Vagina (tissue), 2 donors: ENCODE results near the gene FGD4. TPM values are rescaled to one million over a fixed set of nuclear protein-coding genes. Genes with fewer than 3 reads are reported as not detected.

ENCODE experiments used
- DNase-seq, 2 donors: peaks; one replicate each; pipeline ENCODE4 v3.0.0-alpha.2; 2017; ENCODE audit errors: extremely low spot score in 2 of 2
- H3K27ac ChIP-seq: fragments of 200-600 bp; sonication (generic); one replicate; pipeline ENCODE4 v1.5.1; 2019
- H3K27me3 ChIP-seq: fragments of 200-600 bp; sonication (generic); one replicate; pipeline ENCODE4 v1.5.1; 2019
- H3K36me3 ChIP-seq, 2 donors: fragments of 200-600 bp; sonication (generic); one replicate each; pipeline ENCODE4 v1.5.1; 2017 to 2019
- H3K4me1 ChIP-seq: fragments of 200-600 bp; sonication (generic); one replicate; pipeline ENCODE4 v1.5.1; 2019
- H3K4me3 ChIP-seq, 2 donors: fragments of 200-600 bp; sonication (generic); 1 replicate in 1 of 2; 2 replicates in 1 of 2; pipeline ENCODE4 v1.5.1; 2016 to 2019
- H3K9me3 ChIP-seq: fragments of 200-600 bp; sonication (generic); one replicate; pipeline ENCODE4 v1.5.1; 2019
- CTCF ChIP-seq, 3 experiments: fragments of 450-650 bp in 2 of 3; fragments of 200-600 bp in 1 of 3; sonication (generic) in 1 of 3; IDR thresholded peaks; one replicate each; pipeline ENCODE4 v1.5.1; 2017 to 2019; ENCODE audit warnings: antibody characterized with exemption in 3 of 3, mild to moderate bottlenecking in 2 of 3, moderate library complexity in 2 of 3
- POLR2A ChIP-seq, 2 donors: fragments of 450-650 bp; IDR thresholded peaks; one replicate each; pipeline ENCODE4 v1.6.1; 2017; ENCODE audit warnings: antibody characterized with exemption in 2 of 2, mild to moderate bottlenecking in 2 of 2, moderate library complexity in 2 of 2
- POLR2AphosphoS5 ChIP-seq, 2 donors: sonication (generic); formaldehyde crosslinking; IDR thresholded peaks; one replicate each; pipeline ENCODE4 v1.9.0; 2017; ENCODE audit warnings: antibody characterized with exemption in 2 of 2, mild to moderate bottlenecking in 2 of 2, low read depth in 1 of 2; ENCODE audit not compliant: insufficient read depth in 1 of 2
- intact Hi-C: fragments of 100-400 bp; cut with DNase I; formaldehyde crosslinking; loops from one replicate; pipeline ENCODE4 v1.15.1; 2023
- total RNA-seq: library from RNA; depleted of rRNA; stranded (reverse); fragments of >200 nt; gene quantifications from one replicate; pipeline ENCODE4 v1.2.3, GENCODE V29; 2016

FGD4 gene
- total RNA-seq, 1 donor from 2014 or later = 38.3 TPM

GRCh38 chr12:32470936-32471470 is 71.6 kb downstream of the FGD4 start:
- Histone ChIP-seq H3K27ac (no peak overlapping the region), H3K27me3 (no peaks in the 10 kb centered on the region), H3K4me1 (no peaks in the 10 kb centered on the region), H3K36me3 (no peaks in the 10 kb centered on the region), H3K4me3 (no peak overlapping the region), H3K9me3 (no peaks in the 10 kb centered on the region)
- no peak for DNase-seq
- intact Hi-C loops = no loop called here
- no peak for TF ChIP-seq POLR2A (IDR thresholded peaks at IDR 0.05)
- TF ChIP-seq CTCF (IDR thresholded peaks at IDR 0.05) = no peak
- no peak for TF ChIP-seq POLR2AphosphoS5 (IDR thresholded peaks at IDR 0.05; ENCODE audit: insufficient read depth in 1 of 2, low read depth in 1 of 2)

DNA sequence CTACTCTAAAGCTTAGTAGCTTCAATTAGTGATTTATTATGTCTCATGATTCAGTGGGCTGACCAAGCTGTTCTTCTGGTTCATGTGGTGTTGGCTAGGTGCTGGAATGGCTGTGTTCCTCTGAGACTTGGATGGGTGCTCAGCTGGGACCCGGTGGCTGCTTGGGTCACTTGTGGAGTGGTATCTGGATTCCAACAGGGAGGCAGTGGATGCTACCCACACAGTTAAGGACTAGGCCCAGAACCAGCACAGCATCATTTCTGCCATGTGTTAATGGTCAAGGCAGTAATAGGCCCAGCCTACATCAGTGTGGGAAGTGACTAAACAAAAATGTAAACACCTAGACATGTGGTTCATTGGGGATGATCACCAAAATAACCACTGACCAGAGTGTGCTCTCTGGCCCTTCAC is 72.2 kb downstream of the FGD4 start:
- DNase-seq = no peak
- no peak overlapping the region for H3K4me3 ChIP-seq
- no peaks in the 10 kb centered on the region for H3K36me3 ChIP-seq
- intact Hi-C loops = no loop called here
- H3K27ac ChIP-seq = no peak overlapping the region
- no peaks in the 10 kb centered on the region for H3K27me3 ChIP-seq
- TF ChIP-seq POLR2AphosphoS5 (IDR thresholded peaks at IDR 0.05; ENCODE audit: insufficient read depth in 1 of 2, low read depth in 1 of 2) = no peak
- TF ChIP-seq POLR2A (IDR thresholded peaks at IDR 0.05) = no peak
- no peak for TF ChIP-seq CTCF (IDR thresholded peaks at IDR 0.05)
- H3K4me1 ChIP-seq = no peaks in the 10 kb centered on the region
- no peaks in the 10 kb centered on the region for H3K9me3 ChIP-seq

- no peaks in the 10 kb centered on the region for H3K27me3 ChIP-seq
- no peak overlapping the region for H3K4me3 ChIP-seq
- intact Hi-C loops = no loop called here
- no peak overlapping the region for H3K27ac ChIP-seq
- TF ChIP-seq POLR2AphosphoS5 (IDR thresholded peaks at IDR 0.05; ENCODE audit: insufficient read depth in 1 of 2, low read depth in 1 of 2) (no peak), CTCF (IDR thresholded peaks at IDR 0.05) (no peak), POLR2A (IDR thresholded peaks at IDR 0.05) (no peak)
- DNase-seq = no peak
- H3K4me1 ChIP-seq = no peaks in the 10 kb centered on the region
- H3K9me3 ChIP-seq = no peaks in the 10 kb centered on the region
- no peaks in the 10 kb centered on the region for H3K36me3 ChIP-seq
These were observed 76.4 kb downstream of the FGD4 start for GRCh38 chr12:32475724-32476123.

GRCh38 chr12:32476446-32476845 is 77.1 kb downstream of the FGD4 start:
- Histone ChIP-seq H3K27me3 (no peaks in the 10 kb centered on the region), H3K36me3 (no peaks in the 10 kb centered on the region), H3K27ac (no peak overlapping the region), H3K4me1 (no peaks in the 10 kb centered on the region), H3K4me3 (no peak overlapping the region), H3K9me3 (no peaks in the 10 kb centered on the region)
- DNase-seq = no peak
- TF ChIP-seq POLR2A (IDR thresholded peaks at IDR 0.05) = no peak
- no peak for TF ChIP-seq CTCF (IDR thresholded peaks at IDR 0.05)
- no peak for TF ChIP-seq POLR2AphosphoS5 (IDR thresholded peaks at IDR 0.05; ENCODE audit: insufficient read depth in 1 of 2, low read depth in 1 of 2)
- intact Hi-C loops = no loop called here

DNA sequence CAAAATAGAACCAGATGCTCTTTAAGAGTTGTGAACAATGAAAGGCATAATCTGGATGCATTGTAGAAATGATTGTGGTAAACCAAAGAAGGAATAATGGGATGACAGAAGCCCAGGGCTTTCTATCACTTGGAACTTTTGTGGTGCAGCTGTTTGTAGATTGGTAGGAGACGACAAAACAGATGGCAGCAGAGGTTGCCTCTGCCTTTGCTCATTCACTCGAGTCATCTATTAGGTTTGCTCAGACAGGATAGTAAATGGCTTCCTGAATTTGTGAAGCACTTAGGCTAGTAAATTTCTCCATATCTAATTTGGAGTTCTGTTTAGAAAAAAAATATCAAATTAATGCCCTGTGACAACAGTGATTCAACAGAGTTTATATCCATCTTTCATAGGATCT is 78.4 kb downstream of the FGD4 start:
- Histone ChIP-seq H3K4me3 (no peak overlapping the region), H3K9me3 (no peaks in the 10 kb centered on the region), H3K4me1 (no peaks in the 10 kb centered on the region), H3K27ac (no peak overlapping the region), H3K27me3 (no peaks in the 10 kb centered on the region), H3K36me3 (no peaks in the 10 kb centered on the region)
- no peak for DNase-seq
- TF ChIP-seq POLR2AphosphoS5 (IDR thresholded peaks at IDR 0.05; ENCODE audit: insufficient read depth in 1 of 2, low read depth in 1 of 2) = no peak
- intact Hi-C loops = no loop called here
